Gastrocnemius medialis (tissue), 4 donors: ENCODE results near the gene ANKRD12.

Source experiments
- POLR2A ChIP-seq, 2 donors: fragments of 450-650 bp; IDR thresholded peaks; one replicate each; pipeline ENCODE4 v1.6.1; 2017; ENCODE audit warnings: antibody characterized with exemption in 2 of 2, mild to moderate bottlenecking in 2 of 2, moderate library complexity in 2 of 2
- TF ChIP-seq, protein P1 (sequence below), 5 experiments: fragments of 450-650 bp in 3 of 5; fragments of 200-600 bp in 2 of 5; sonication (generic) in 2 of 5; IDR thresholded peaks in 4 of 5; conservative IDR thresholded peaks in 1 of 5; 1 replicate in 4 of 5; 2 replicates in 1 of 5; pipeline ENCODE4 v1.5.1; 2016 to 2019; ENCODE audit warnings: antibody characterized with exemption in 5 of 5, mild to moderate bottlenecking in 3 of 5, moderate library complexity in 3 of 5

DNA sequence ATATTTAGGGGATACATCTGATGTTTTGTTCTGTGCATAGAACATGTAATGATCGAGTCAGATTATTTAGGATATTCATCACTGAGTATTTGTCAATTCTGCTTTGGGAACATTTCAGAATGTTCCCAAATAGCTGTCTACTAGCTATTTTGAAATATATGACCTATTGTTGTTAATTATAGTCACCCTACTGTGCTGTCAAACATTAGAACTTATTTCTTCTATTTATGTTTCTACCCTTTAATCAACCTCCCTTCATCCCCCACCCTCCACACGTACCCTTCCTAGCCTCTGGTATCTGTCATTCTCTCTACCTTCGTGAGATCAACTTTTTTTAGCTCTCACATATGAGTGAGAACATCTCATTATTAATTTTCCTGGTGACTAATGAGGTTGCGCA, 40.9 kb downstream of the ANKRD12 start:
- TF ChIP-seq, protein P1, sequence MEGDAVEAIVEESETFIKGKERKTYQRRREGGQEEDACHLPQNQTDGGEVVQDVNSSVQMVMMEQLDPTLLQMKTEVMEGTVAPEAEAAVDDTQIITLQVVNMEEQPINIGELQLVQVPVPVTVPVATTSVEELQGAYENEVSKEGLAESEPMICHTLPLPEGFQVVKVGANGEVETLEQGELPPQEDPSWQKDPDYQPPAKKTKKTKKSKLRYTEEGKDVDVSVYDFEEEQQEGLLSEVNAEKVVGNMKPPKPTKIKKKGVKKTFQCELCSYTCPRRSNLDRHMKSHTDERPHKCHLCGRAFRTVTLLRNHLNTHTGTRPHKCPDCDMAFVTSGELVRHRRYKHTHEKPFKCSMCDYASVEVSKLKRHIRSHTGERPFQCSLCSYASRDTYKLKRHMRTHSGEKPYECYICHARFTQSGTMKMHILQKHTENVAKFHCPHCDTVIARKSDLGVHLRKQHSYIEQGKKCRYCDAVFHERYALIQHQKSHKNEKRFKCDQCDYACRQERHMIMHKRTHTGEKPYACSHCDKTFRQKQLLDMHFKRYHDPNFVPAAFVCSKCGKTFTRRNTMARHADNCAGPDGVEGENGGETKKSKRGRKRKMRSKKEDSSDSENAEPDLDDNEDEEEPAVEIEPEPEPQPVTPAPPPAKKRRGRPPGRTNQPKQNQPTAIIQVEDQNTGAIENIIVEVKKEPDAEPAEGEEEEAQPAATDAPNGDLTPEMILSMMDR (IDR thresholded peaks at IDR 0.05 in 4 of 5, conservative IDR thresholded peaks at IDR 0.05 in 1 of 5) = no peak
- no peak for TF ChIP-seq POLR2A (IDR thresholded peaks at IDR 0.05)
